Activated CD4-positive, alpha-beta T cell treated with anti-CD3 and anti-CD28 coated beads, Interleukin-2, amount 50 U/mL, for 16 hours (primary cell): ENCODE results near the gene JAKMIP1.
"Not testable (repeated sequence)": the region's sequence is repeated elsewhere in the genome, so short reads cannot be mapped to it uniquely, and the experiment has no call there.

Experiments
- DNase-seq: peaks from one replicate; pipeline ENCODE4 v3.0.0-alpha.2; 2020

JAKMIP1 gene

DNA sequence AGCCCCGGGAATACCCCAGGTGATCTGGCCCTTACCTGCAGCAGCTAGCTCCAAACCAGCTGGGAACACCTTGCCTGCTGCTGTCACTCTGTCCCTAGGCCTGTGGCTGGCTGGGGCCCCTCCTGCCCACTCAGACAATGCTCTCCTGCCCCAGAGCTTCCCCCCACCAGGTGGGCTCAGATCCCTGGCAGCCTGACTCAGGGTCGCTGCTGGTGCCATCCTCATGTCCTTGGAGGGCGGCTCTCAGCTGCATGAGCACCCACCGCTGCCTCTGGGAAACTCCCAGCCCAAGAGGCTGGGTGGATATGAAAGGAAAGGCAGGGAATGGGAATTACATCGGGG is 197.9 kb downstream of the JAKMIP1 start:
- DNase-seq, result no peak

DNA sequence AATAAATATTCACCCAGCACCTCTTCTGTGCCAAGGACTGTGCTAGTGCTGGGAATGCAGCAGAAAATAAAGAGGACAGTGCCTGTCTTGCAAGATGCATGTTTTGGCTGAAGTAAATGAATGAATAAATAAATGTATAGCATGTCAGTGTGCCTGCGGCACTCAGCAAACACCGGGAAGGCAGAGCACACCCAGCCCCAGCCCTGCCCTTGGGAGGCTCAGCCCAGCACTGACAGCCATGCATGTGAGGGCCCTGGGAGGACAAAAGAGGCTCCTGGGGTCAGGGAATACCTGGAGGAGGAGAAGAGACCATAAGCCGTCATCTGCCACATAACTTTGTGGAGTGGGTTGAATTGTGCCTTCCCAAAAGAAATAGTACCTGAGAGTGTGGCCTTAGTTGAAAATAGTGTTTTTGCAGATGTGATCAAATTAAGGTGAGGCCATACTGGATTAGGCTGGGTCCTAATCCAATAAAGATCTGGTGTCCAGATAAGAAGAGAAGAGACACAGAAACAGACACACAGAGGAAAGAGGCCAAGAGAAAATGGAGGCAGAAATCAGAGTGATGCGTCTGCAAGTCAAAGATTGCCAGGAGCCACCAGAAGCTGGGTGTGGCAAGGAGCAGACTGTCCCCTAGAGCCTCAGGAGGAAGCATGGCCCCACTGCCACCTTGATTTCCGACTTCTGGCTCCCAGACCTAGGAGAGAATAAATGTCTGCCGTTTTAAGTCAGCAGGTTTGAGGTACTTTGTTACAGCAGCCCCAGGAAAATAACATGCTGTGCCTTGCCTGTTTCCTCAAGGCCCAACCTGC is 198.5 kb downstream of the JAKMIP1 start:
- DNase-seq, result no peak

DNA sequence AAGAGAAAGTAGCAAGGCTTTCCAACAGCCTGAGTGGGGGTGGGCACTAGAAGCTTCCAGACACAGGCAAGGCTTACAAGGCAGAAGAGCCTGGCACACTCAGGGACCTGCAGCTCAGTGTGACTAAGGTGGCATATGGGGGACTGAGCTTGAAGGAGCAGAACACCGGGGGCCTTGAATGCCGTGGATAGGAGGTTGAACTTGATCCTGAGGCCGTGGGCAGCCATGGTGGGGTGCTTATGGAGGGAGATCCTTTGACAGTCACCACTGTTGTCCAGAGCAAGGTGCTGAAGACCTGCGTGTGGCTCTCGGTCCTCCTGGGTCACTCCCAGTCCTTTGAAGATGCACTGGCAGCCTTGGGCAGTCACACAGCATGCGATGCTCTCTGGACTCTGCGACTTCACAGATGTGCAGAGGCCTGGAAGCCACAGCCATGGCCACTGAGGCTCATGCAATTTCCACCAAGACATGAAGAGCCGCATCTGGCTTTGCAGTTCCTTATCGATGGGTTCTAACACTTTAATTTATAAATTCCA is 200.5 kb downstream of the JAKMIP1 start:
- DNase-seq, result no peak

DNA sequence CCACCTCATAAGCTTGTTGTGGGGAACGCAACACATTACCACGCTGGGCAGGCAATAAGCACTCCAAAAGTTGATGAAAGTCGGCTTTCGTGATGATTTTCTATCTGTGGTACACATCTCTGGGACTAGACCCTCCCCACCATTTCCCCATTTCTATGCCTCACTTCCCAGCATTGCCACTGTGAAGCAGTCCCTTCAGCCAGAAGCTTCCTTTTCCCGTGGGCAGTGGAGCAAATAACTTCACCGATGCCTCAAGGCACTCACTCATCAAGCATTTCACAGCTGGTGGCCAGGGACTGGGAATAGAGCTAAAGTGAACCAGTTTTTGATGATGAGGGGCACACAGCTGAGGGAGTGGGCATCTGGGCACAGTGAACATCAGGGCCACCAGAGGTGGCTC is 201.0 kb downstream of the JAKMIP1 start:
- DNase-seq, result no peak

DNA sequence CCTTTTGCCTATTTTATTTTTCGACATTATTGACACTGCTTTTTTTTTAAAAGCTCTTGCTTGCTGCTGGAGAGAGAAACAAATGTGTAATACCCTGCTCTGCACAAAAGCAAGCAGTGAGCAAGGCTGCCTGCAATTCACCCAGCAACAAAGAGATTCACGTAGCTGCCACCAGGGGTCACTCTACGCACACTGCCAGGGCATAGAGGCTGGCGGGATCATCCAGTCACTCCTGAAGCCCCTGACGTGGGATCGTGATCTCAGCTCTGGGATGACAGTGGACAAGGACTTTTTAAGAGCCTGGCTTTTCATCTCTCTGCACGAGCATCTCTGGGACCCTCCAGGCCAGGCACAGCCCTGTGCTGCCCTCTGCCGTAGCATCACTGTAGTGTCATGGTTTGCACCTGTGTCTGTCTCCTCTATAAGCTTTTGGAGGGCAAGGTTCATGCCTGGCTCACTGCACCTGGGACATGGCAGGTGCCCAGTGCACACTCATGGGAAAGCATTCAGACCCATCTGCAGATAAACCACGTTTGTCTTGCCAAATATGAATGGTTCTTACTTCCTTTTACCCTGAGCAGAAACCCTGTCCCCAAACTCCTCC is 201.9 kb downstream of the JAKMIP1 start:
- peak; percentile 59 for DNase-seq

DNA sequence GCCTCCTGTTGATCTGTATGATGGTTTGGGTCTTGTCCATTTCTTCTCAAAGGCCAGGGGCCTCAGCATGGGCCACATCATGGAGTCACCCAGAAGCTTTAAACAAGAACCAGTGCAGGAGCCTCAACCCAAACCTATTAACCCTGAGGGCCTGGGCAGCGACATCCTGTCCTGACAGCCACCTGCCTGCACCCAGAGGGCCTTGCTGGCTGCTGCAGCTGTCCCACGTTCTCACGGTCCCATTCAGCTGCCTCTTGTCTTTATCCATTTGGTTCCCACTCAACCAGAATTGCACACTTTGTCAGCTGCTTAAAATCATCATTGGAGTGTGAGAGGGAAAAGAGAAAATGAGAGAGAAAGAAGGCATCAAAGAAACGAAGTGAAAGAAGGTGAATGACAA is 203.7 kb downstream of the JAKMIP1 start:
- DNase-seq, result no peak

DNA sequence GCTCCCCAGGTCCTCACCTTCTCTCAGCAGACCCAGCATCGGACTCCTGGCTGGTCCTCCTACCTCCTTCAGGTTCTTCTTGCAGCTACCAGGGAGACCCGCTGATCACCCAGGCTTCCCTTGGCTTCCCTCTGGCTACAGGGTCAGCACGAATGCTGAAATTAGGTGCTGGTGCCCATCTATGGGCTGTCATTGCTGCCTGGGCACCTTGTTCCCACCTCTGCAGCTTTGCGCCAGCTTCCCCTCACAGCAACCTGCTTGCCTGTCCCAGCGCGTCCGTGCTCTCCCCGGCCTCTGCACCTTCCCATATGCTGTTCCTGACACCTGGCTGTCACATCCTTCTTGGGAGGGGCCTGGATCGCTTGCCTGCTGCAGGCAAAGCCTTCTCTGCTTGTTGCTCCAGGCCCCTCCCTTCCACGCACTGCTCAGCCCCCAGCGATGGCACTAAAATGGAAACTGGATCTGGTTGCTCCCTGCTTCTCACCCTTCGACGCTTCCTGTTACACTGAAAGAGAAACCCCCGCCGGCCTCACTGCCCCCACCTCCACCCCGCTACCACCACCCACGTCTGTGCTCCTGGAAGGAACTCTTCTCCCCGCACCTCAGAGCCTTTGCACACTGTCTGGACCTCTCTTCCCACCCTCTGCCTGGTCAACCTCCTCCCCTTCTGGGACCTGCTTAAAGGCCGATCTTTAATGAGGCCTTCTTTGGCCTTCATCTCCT is 204.3 kb downstream of the JAKMIP1 start:
- DNase-seq, result peak; percentile 43

DNA sequence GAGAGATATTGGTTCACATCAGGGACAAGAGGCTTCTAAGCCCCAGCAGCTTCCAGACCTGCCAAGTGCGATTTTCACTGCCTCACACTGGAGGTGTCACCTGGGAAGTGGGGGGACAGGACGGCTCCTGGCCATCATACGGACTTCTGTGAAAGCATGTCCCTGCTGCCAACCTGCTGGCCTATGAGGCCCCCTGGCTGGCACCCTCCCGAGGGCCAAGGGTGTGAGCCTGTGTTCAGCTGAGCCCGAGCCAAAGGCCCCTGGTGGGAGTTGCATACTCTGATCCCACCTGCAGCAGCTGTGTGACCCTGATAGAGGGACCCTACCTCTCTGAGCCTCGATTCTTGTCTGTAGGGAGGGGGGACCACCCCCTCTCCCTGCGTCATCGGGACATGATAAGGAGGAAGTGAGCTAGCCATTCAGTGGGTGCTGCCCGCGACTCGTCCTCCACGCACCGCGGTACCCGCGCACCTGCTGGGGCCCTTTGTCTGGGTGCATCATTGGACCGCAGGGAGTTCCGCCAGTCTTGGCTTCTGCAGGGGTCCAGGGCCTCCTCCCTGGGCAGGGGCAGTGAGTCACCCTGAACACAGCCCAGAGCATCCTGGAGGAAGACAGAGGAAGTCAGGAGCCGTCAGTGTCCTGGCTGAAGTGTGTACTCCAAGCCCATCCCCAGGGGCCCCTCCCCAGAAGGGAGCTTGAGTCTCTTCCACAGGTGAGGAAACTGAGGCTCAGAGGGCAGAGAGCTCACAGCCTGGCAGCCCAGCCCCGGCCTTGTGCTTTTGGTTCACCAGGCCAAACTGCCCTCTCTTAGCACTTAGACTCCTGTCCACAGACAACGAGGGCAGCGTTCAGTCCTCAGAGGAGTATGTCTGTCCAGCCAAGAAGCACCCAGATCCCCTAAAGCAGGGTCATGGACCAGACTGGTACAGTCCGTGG is 206.2 kb downstream of the JAKMIP1 start:
- DNase-seq, result no peak

DNA sequence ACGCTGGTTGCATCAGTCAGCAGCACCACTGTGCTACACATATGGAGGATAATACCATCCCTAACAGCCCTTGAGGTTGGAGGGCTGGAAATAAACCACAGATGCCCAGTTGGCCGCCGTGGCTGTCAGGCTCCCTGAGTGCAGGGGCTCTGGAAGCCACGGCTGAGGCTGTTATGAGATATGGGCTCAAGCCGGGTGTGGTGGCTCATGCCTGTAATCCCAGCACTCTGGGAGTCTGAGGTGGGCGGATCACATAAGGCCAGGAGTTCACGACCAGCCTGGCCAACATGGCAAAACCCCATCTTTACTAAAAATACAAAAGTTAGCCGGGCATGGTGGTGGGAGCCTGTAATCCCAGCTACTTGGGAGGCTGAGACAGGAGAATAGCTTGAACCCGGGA is 207.0 kb downstream of the JAKMIP1 start:
- not testable (repeated sequence) for DNase-seq

DNA sequence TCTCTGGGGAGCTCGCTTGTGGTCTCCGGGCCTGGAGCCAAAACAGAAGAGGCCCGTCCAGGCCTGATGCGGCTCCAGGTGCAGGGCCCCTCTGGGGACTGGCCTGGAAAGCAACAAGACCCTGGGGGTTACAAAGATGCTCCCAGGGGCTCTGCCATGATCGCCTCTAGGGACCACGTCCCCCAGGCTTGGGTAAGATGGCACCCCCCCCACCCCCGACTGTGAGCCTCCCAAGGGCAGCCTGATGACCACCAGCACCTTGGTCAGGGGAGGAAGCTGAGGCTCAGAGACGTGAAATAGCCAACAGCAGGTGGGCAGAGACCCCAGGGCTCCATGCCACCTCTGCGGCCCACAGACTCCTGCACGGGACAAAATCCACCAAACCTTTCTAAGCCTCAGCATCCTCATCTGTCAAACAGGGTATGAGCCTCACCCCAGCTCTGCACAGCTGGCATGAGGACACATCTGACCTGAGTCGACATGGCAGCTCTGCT is 207.5 kb downstream of the JAKMIP1 start:
- no peak for DNase-seq

DNA sequence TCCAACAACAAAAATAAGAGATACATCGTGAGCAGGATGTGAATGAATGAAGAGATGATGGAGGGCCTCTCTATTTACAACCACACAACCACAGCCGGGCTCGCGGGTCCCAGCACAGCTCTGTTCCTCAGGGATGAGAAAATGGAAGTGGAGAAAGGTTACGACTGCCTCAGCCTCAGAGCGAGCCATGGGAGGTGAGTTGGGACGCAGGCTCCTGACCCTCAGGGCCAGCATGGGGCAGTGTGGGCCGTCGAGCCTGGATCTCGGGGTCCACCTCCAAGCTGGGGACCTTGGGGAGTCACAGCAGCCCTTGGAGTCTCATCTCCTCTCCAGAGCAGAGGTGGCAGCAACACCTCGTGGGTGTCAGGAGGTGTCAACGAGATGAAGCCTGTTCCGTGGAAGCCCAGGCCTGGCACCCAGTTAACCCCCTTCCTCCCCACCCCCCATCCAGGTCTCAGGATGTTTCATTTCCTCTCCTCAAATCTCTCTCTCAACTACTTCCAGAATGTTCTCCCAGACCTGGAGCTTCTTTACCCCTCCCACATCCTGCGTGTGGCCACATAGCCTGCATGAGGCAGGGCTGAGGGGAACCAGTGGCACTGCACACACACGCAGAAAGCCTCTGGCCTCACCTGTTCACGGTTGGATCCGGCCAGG is 208.1 kb downstream of the JAKMIP1 start:
- DNase-seq, result no peak

DNA sequence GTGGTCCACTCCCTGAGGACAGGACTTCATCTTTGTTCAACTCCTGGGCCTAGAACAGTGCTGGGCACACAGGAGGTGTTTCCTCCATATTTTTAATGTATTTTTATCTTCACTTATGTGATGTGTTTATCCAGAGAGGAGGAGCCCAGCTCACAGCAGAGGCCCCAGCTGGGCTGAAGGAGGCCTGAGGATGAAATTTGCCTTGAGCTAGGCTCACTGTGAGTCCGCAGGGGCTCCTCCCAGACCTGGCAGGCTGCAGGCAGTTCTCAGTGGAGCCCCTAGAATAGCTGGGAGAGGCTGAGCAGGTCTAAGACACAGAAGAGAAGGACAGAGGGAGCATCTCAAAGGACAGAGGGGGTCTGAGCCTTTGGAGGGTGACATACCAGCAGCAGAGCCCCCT is 208.9 kb downstream of the JAKMIP1 start:
- DNase-seq, result no peak

DNA sequence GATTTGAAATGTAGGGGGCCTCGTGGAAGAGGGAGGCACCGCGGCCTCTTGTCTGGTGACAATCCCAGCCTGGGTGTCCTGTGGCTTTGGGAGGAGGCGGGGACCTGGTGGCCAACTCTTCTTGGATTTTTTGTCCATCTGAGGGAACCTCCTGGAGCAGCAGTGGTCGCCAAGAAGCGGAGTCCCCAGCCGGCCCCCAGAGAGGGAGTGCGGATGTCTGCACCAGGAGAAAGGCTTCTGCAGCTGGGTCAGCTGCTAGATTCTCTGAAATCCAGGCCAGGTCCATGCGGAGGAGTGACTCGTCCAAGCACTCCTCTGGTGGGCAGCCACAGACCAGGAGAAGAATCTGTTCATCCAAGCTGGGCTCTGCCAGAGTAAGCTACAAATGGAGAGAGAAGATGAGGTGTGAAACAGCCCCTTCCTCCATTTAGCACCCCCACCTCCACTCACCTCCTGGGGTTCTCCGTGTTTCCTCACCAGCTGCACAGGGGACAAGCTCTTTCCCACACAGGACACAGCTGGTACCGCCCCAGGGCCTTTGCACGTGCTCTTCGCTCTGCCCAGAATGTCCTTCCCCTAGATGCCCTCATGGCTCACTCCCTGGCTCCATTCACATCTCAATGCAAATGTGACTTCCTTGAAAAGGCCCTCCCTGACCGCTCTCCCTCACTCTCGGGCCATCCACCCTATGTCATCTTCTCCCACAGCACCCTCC is 209.7 kb downstream of the JAKMIP1 start:
- no peak for DNase-seq

DNA sequence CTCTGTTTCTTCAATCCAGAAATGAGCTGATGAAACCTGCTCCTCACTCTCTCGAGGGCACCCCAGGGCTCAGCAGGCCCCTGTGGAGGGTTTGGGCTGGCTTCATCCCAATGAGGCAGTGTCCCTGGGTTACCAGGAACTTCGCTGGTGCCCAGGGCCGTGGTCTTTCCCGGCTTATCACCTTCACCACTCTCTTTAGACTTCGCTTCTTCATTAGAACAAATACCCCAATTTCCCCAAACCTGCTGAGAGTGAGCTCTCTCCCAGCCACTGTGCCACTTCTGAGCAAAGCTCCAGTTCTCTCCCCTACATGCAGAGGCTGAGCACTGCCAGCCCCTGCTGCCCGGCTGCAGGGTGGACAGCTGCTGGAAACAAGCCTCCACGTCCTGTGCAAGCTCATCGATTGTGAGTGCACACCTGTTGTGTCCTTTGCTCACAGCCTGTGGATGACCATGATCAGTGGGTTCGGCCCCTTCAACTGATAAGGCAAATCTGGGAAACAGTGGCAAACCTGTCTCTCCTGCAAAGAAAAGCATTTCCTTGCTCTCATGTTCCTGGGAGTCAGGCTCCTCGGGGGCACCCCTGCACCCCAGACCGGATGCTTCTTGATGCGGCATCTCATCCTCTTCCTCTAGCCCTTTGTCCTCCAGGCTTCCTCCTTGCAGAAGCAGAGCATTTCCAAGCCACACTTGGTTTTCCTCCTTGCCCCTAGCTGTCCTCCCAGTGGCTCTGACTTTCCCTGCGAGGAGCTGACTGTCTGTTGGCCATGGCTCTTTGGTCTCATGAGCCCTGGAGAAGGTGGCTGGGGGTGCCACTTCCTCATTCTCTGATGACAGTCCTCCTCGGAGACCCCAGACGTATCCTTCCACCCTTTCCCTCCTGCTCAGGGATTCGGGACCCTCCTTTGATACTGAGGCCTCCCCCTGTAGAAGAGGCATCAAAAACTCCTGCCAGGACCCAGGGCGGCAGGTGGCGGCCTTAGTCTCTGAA is 210.8 kb downstream of the JAKMIP1 start:
- no peak for DNase-seq

DNA sequence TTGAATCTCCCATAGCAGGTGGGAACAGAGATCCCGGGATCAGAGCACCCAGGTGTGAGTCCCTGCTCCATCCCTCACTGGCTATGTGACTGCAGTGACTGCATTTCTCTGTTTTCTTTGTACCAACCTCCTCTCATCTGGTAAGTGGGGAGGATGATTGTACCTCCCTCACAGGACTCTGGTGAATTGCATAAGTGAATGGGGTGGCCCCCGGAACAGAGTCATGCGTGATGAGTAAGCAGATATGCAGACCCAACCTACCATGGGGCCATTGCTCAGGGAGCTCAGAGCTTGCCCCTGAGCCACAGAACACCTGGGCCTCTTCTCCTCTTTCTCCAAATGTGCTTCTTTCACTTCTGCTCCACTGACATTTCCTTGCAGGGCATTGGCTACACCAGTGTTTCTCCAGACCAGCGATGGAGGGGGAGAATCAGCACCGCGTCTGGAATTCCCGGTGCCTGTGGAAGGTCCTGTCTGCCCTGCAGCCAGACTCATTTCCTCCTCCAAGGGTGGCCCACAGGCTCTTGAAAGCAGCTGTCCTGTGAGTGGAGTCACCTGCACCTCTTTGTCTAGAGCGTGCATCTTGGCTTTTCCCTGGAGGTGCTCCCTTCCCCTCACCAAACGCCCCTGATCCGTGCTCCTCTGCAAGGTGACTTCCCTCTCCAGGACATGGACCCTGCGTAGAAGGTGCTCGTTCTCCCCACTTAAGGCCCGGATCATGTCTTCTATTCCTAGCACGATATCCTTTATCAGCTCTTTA is 212.1 kb downstream of the JAKMIP1 start:
- DNase-seq, result no peak

DNA sequence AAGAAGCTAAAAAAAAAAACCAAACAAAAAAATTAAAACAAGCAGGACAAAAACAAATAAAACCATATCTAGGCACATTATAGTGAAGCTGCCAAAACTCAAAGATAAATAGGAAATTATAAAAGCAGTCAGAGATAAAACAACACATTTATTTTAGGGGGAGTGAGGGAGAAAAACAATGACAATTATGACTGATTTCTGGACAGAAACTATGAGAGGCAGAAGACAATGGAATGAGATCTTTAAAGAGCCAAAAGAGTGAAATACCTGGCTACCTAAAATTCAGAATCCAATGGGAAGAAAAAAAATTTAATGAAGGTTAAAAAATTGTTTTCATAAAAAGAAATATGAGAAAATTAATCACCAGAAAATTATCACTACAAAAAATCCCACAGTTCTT is 215.5 kb downstream of the JAKMIP1 start:
- DNase-seq, result no peak

DNA sequence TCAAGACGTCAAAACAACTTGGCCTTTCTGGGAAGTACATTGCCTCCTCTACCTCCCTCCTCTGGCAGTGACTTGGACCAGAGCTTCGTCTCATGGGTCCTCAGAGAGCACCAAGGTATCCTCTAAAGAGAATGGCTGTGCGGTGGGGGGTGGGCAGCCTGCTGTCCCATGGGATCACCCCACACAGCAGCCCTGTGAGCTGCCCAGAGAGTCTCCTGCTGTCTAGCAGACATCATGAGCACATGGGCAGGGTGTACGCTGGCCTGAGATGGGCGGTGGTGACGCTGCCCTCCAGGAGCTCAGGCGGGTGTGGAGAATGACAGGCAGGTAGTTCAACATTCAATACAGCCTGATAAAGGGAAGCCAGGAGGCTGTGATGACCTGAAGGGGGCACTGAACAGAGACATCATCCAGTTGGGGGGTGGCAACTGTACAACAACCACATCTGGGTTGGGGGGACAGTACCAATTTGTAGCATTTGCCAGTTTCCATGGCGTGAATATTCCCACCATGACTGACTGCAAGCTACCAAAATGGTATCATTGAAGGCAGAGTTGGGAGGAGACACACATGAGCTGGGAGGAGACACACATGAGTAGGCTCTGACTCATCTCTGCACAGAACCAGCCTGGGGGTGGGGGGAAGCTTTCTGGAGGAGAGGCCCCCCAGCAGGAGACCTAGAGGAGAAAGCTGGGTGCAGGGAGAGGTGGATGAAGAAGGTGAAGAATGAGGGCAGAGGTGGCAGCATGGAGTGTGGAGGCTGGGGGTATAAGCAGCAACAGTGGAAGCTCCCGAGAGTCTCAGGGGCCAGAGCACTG is 218.0 kb downstream of the JAKMIP1 start:
- DNase-seq, result no peak

DNA sequence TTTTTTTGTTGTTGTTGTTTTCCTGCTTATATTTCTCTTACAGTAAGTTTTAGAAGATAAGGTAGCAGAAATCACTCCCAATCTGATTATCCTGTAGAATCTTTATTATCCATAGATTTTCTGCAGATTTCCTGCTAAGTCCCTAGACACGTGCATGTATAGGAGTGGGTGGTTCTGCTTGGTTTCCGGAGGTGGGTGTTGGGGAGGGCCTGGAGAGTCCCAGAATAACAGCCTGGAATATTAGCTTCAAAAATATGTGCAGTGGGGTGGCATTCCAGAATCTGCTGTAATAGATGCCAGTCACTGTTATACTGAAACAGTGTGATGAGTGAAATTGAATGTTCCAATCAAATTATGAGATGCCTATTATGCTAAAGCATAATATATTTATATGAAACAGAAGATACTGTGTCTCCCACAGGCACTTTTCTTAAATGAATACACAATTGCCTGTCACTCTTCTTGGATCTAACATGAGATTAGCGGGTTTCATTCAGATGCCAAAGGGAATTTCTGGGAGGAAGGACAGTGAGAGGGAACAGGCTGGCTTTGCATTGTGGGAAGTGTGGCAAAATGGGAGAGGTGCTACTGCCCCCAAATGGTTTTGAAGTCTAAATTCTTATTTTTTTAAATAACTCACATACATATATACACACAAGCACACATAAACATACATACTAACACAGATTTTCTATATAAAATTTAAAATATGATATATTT is 219.8 kb downstream of the JAKMIP1 start:
- DNase-seq, result no peak
